ENCODE measurements around the gene KCNAB2. TPM values are rescaled to one million over a fixed set of nuclear protein-coding genes. Genes with fewer than 3 reads are reported as not detected.

The KCNAB2 gene
- total RNA-seq, 2 experiments from 2014 or later = 290 to 299 TPM

- peak overlapping the region; percentile 52 for H3K27ac Mint-ChIP-seq
- peaks cover 62% of the 10 kb centered on the region for H3K36me3 Mint-ChIP-seq (ENCODE audit: low read depth)
- peaks cover 76% of the 10 kb centered on the region for H3K4me1 Mint-ChIP-seq (ENCODE audit: low read depth)
- H3K9me3 Mint-ChIP-seq = no peaks in the 10 kb centered on the region
- CTCF ChIA-PET = interaction anchor here (0.6 to 2.9 kb wide), 5 partner anchors 9 to 151 kb away, joined by 3 to 12 read pairs (median 4); no protein-coding TSS in a partner anchor
- H3K27me3 Mint-ChIP-seq = no peaks in the 10 kb centered on the region
- no peak for ATAC-seq
- no peak for DNase-seq
- POLR2A ChIA-PET = interaction anchor here (1.5 kb wide), 2 partner anchors 9 to 16 kb away, joined by 4 read pairs; no protein-coding TSS in a partner anchor
- intact Hi-C loops (cut with micrococcal nuclease) = no loop called here
- H3K4me3 Mint-ChIP-seq = no peak overlapping the region
- no peak for TF ChIP-seq CTCF (IDR thresholded peaks at IDR 0.05)
These were observed 11.0 kb upstream of the KCNAB2 start for GRCh38 chr1:6034750-6035096.

DNA sequence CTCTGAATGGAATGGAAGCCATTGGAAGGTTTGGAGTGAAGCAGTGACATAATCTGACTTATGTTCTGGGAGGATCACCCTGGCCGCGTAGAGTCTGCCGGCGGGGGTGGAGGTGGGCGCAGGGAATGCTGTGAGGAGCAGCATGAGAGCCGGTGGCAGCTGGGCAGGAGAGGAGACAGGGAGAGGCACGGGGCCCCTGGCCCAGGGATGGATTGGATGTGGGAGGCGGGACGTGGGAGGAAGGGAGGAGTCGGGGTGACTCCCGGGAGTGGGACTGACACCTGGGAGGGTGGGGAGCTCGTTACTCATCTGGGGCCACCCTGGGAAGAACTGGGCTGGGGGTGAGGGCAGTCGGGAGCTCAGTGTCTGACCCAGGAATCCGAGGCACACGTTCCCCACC is 10.4 kb upstream of the KCNAB2 start:
- peaks cover 58% of the 10 kb centered on the region for H3K36me3 Mint-ChIP-seq (ENCODE audit: low read depth)
- no peak for ATAC-seq
- DNase-seq = no peak
- no peaks in the 10 kb centered on the region for H3K9me3 Mint-ChIP-seq
- ChIA-PET CTCF (interaction anchor here (1.7 to 2.9 kb wide), 2 partner anchors 9 to 10 kb away, joined by 10 to 12 read pairs; no protein-coding TSS in a partner anchor), POLR2A (interaction anchor here (0.9 to 1.4 kb wide), 4 partner anchors 8 to 42 kb away, joined by 3 to 4 read pairs (median 3); no protein-coding TSS in a partner anchor)
- no peak for TF ChIP-seq CTCF (IDR thresholded peaks at IDR 0.05)
- peaks cover 72% of the 10 kb centered on the region for H3K4me1 Mint-ChIP-seq (ENCODE audit: low read depth)
- intact Hi-C loops (cut with micrococcal nuclease) = no loop called here
- no peaks in the 10 kb centered on the region for H3K27me3 Mint-ChIP-seq
- H3K27ac Mint-ChIP-seq = peak overlapping the region; percentile 52
- H3K4me3 Mint-ChIP-seq = no peak overlapping the region

- CTCF ChIA-PET = interaction anchor here (1.7 kb wide), 1 partner anchor 8 kb away, joined by 10 read pairs; no protein-coding TSS in a partner anchor
- Mint-ChIP-seq H3K27ac (peak overlapping the region; percentile 7), H3K4me3 (no peak overlapping the region), H3K4me1 (ENCODE audit: low read depth) (peaks cover 68% of the 10 kb centered on the region), H3K36me3 (ENCODE audit: low read depth) (peaks cover 55% of the 10 kb centered on the region), H3K9me3 (no peaks in the 10 kb centered on the region), H3K27me3 (no peaks in the 10 kb centered on the region)
- TF ChIP-seq CTCF (IDR thresholded peaks at IDR 0.05) = no peak
- ATAC-seq (no peak), DNase-seq (no peak)
- intact Hi-C loops (cut with micrococcal nuclease) = no loop called here
- POLR2A ChIA-PET = interaction anchor here (0.9 to 1.4 kb wide), 4 partner anchors 9 to 42 kb away, joined by 3 to 4 read pairs (median 3); no protein-coding TSS in a partner anchor
These were observed 10.0 kb upstream of the KCNAB2 start for GRCh38 chr1:6035719-6036118.

GRCh38 chr1:6037338-6037762 is 8.3 kb upstream of the KCNAB2 start:
- no peaks in the 10 kb centered on the region for H3K9me3 Mint-ChIP-seq
- H3K36me3 Mint-ChIP-seq (ENCODE audit: low read depth) = peaks cover 51% of the 10 kb centered on the region
- no peaks in the 10 kb centered on the region for H3K27me3 Mint-ChIP-seq
- no peak for TF ChIP-seq CTCF (IDR thresholded peaks at IDR 0.05)
- ChIA-PET CTCF (no interaction called here), POLR2A (interaction anchor here (0.9 to 1.3 kb wide), 2 partner anchors 10 to 11 kb away, joined by 4 read pairs; no protein-coding TSS in a partner anchor)
- intact Hi-C loops (cut with micrococcal nuclease) = no loop called here
- peaks cover 59% of the 10 kb centered on the region for H3K4me1 Mint-ChIP-seq (ENCODE audit: low read depth)
- peak overlapping the region; percentile 72 for H3K27ac Mint-ChIP-seq
- DNase-seq = peak; percentile 53
- no peak overlapping the region for H3K4me3 Mint-ChIP-seq
- peak; percentile 67 for ATAC-seq

- ChIA-PET CTCF (no interaction called here), POLR2A (no interaction called here)
- intact Hi-C loops (cut with micrococcal nuclease) = no loop called here
- DNase-seq = no peak
- H3K27me3 Mint-ChIP-seq = no peaks in the 10 kb centered on the region
- H3K4me1 Mint-ChIP-seq (ENCODE audit: low read depth) = peaks cover 48% of the 10 kb centered on the region
- ATAC-seq = no peak
- no peak overlapping the region for H3K27ac Mint-ChIP-seq
- no peaks in the 10 kb centered on the region for H3K9me3 Mint-ChIP-seq
- no peak for TF ChIP-seq CTCF (IDR thresholded peaks at IDR 0.05)
- H3K4me3 Mint-ChIP-seq = no peak overlapping the region
- H3K36me3 Mint-ChIP-seq (ENCODE audit: low read depth) = peaks cover 49% of the 10 kb centered on the region
These were observed 7.1 kb upstream of the KCNAB2 start for GRCh38 chr1:6038603-6039002.

All from activated CD8-positive, alpha-beta T cell treated with anti-CD3 and anti-CD28 coated beads for 36 hours (primary cell).